ENCODE data around the gene PDGFD.

PDGFD gene

GRCh38 chr11:103904324-103904667 is 259.7 kb downstream of the PDGFD start:
- DNase-seq, result no peak

DNA sequence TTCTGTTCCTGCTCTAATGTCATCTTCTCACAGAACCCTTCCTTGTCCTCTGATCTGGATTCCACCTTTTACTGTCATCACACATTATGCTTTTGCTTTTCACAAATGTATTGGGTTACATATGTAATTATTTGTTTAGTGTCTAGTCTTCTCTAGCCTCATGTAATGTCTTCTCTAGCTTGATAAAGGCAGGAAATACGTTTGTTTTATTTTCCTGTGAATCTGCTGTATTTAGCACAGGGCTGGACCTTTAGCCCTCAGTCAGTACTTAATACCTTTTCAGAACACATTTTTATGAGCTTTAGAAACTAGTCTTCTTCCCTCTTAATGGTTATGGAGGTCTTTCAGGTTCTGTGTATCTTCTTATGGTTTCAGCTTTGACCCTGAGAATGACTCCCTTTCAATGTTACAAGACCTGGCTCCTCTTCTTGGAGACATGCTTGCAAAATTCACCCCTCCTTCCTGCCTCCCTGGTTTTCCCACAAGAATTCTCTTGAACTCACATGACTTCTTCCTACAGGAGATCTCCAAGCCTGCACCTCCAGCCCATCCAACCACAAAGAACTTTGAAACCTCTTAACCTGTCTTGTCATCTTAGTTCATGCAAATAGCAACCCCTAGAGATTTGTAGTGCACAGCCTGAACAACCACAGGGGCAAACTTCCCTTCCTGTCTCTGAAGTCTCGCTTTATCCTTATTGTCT is 260.2 kb downstream of the PDGFD start:
- no peak for DNase-seq

- no peak for DNase-seq
Observed at GRCh38 chr11:103902994-103903393, 261.0 kb downstream of the PDGFD start.

GRCh38 chr11:103901656-103902055 is 262.3 kb downstream of the PDGFD start:
- DNase-seq, result no peak

- DNase-seq, result no peak
Observed at GRCh38 chr11:103898577-103899336, 265.2 kb downstream of the PDGFD start.

- DNase-seq, result no peak
Observed at GRCh38 chr11:103898065-103898464, 265.9 kb downstream of the PDGFD start.

GRCh38 chr11:103897160-103897936 is 266.6 kb downstream of the PDGFD start:
- DNase-seq, result no peak

- DNase-seq, result no peak
Observed at GRCh38 chr11:103895106-103895505, 268.8 kb downstream of the PDGFD start.

GRCh38 chr11:103894673-103895072 is 269.3 kb downstream of the PDGFD start:
- no peak for DNase-seq

DNA sequence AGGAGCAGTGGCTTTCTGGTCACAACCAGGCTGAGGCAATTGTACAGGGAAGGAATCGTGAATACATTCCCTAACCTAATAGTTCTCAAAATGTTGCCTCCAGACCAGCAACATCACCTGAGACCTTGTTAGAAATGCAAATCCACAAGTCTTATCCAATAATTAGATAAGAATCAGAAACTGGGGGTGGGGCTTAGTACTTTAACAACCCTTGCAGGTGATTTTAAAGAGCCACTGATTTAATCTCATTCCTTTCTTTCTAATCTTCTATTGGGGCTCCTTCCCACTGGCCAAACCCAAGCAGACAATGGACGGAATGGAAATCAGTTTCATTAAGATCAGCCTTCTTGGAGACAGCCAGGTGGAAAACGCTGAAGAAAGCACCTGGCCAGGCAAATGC is 269.9 kb downstream of the PDGFD start:
- no peak for DNase-seq

DNA sequence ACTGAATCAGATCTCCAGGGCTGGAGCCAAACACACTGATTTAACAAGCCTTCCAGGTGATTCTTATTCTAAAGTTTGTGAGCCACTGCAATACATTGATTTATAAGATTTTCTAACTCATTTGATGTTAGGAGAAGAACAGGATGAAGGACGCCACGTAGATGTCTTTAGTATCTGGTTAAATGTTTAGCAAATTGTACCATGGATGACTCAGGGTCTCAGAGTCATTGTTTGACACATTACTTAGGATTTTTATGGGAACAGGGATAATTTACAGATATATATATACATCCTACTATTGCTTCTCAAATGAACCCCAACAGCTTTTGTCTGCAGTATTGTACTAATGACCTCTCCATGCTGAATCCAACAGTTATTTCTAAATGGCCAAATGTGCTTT is 270.6 kb downstream of the PDGFD start:
- no peak for DNase-seq

GRCh38 chr11:103892603-103893002 is 271.3 kb downstream of the PDGFD start:
- no peak for DNase-seq

GRCh38 chr11:103890654-103891053 is 273.3 kb downstream of the PDGFD start:
- no peak for DNase-seq

- no peak for DNase-seq
Observed at GRCh38 chr11:103889679-103890078, 274.3 kb downstream of the PDGFD start.

DNA sequence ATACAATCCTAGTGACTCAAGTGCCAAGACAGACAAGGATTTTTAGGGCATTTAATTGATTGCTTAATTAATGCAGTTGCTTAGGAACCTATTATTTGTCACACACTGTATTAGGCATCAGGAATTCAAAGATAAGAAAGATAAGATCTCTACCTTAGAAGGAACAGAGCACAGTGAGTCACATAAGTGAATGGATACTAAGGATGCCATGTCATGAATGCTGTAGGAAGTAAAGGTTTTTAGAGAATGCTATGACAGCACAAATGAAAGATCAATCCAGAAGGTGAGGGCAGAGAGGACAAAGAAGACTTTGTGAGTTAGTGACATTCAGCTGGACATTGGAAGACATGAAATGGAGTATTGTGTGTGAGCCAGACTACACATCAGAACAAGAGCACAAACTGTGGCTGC is 275.4 kb downstream of the PDGFD start:
- no peak for DNase-seq

GRCh38 chr11:103887001-103887658 is 276.8 kb downstream of the PDGFD start:
- DNase-seq, result no peak

- DNase-seq, result no peak
Observed at GRCh38 chr11:103883856-103884255, 280.1 kb downstream of the PDGFD start.

- DNase-seq, result no peak
Observed at GRCh38 chr11:103883291-103883690, 280.7 kb downstream of the PDGFD start.

DNA sequence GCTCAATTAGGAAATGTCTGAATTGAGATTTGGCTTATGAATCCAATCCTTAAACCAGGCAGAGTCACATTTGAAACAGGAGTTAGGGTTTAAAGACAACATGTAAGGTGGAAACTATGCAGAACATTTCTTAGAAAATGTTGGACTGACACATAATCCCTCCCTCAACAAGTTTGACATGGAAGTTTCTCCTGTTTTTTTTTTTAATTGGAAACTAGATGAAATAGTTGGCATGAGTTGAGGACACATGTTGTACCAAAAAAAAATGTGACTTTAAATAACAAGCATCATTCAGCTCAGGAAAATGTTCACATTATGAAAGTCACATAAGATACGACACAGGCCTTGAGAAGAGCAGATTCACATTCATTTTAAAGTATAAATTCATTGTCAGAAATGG is 282.4 kb downstream of the PDGFD start:
- no peak for DNase-seq

- no peak for DNase-seq
Observed at GRCh38 chr11:103880968-103881367, 283.0 kb downstream of the PDGFD start.

DNA sequence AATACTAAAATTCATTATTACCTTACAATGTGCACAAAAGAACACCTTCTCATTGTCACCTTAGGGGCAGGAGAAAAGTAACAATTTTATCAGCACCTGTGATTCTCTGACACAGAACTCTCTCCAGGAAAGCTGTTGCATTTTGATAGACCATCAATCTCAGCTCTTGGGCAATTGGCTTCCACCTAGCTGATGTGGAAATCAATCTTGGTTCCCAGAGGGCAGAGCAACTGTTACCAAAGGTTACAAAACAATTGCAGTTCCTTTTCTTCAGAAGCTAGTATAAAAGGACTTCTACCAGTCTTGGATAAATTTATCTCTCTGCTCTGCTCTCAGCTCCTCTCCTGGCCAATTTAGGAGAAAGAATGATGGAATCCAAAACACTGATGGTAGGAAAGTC is 285.3 kb downstream of the PDGFD start:
- DNase-seq, result no peak

GRCh38 chr11:103877221-103877620 is 286.7 kb downstream of the PDGFD start:
- DNase-seq, result no peak

GRCh38 chr11:103875855-103876510 is 288.0 kb downstream of the PDGFD start:
- no peak for DNase-seq
